ENCODE data around the gene TBC1D10A.

GRCh38 chr22:30251711-30252110 lies 75.0 kb downstream of the TBC1D10A start:
- TF ChIP-seq POLR2A (IDR thresholded peaks at IDR 0.05) (no peak), POLR2AphosphoS5 (IDR thresholded peaks at IDR 0.05) (no peak)
